Measurements from ENCODE around the gene CACNA2D3. TPM values are rescaled to one million over a fixed set of nuclear protein-coding genes. Genes with fewer than 3 reads are reported as not detected.
A peak's percentile ranks its signal among the peaks of the same experiment; 100 is the strongest.

Gene CACNA2D3
- total RNA-seq, 1 experiment from 2014 or later, result 1.6 TPM

GRCh38 chr3:54918516-54918915 is 796.2 kb downstream of the CACNA2D3 start:
- Histone ChIP-seq H3K4me3 (ENCODE audit: insufficient read depth, low read depth, low read length) (no peak overlapping the region), H3K27me3 (ENCODE audit: control insufficient read depth, insufficient read depth, low read length) (no peaks in the 10 kb centered on the region), H3K36me3 (replicated peaks; ENCODE audit: control insufficient read depth, insufficient read depth, low read length) (no peaks in the 10 kb centered on the region)
- DNase-seq, result no peak

GRCh38 chr3:54928046-54928770 is 805.9 kb downstream of the CACNA2D3 start, which contains the start of gene LRTM1:
TSS of gene LRTM1 (minus strand) at chr3:54928059. CDS start at chr3:54927911, 148 bp downstream.
- no peak within 1 kb of the TSS for H3K4me3 ChIP-seq (ENCODE audit: insufficient read depth, low read depth, low read length)
- no peaks in the 10 kb centered on the region for H3K36me3 ChIP-seq (replicated peaks; ENCODE audit: control insufficient read depth, insufficient read depth, low read length)
- DNase-seq, result no peak
- no peaks in the 10 kb centered on the region for H3K27me3 ChIP-seq (ENCODE audit: control insufficient read depth, insufficient read depth, low read length)

DNA sequence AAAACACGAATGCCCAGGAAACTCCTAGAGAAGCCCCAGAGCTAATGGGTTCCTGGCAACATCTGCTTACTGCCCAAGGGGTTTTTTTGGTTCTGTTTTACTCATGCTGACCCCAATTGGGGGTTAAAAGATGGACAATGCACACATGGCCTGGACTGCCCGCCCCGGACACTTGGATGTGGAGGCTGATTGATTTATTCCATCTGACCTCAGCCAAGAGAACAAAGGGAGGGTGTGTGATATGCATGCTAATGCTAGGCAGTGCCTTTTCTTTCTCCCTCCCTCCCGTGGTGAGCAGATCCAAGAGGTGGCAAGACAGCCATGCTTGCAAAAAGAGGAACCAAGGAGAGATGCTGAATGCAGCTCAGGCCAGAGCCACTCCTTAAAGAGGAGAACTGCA is 808.8 kb downstream of the CACNA2D3 start:
- H3K4me3 ChIP-seq (ENCODE audit: insufficient read depth, low read depth, low read length), result no peak overlapping the region
- H3K36me3 ChIP-seq (replicated peaks; ENCODE audit: control insufficient read depth, insufficient read depth, low read length), result no peaks in the 10 kb centered on the region
- DNase-seq, result no peak
- H3K27me3 ChIP-seq (ENCODE audit: control insufficient read depth, insufficient read depth, low read length), result no peaks in the 10 kb centered on the region

GRCh38 chr3:54932606-54933005 is 810.3 kb downstream of the CACNA2D3 start:
- H3K36me3 ChIP-seq (replicated peaks; ENCODE audit: control insufficient read depth, insufficient read depth, low read length), result no peaks in the 10 kb centered on the region
- no peak overlapping the region for H3K4me3 ChIP-seq (ENCODE audit: insufficient read depth, low read depth, low read length)
- H3K27me3 ChIP-seq (ENCODE audit: control insufficient read depth, insufficient read depth, low read length), result no peaks in the 10 kb centered on the region
- DNase-seq, result no peak

- no peaks in the 10 kb centered on the region for H3K27me3 ChIP-seq (ENCODE audit: control insufficient read depth, insufficient read depth, low read length)
- H3K36me3 ChIP-seq (replicated peaks; ENCODE audit: control insufficient read depth, insufficient read depth, low read length), result no peaks in the 10 kb centered on the region
- no peak for DNase-seq
- H3K4me3 ChIP-seq (ENCODE audit: insufficient read depth, low read depth, low read length), result no peak overlapping the region
Observed at GRCh38 chr3:54935869-54936268, 813.5 kb downstream of the CACNA2D3 start.

GRCh38 chr3:54936561-54936960 is 814.2 kb downstream of the CACNA2D3 start:
- Histone ChIP-seq H3K27me3 (ENCODE audit: control insufficient read depth, insufficient read depth, low read length) (no peaks in the 10 kb centered on the region), H3K36me3 (replicated peaks; ENCODE audit: control insufficient read depth, insufficient read depth, low read length) (no peaks in the 10 kb centered on the region), H3K4me3 (ENCODE audit: insufficient read depth, low read depth, low read length) (no peak overlapping the region)
- DNase-seq, result no peak

GRCh38 chr3:54939557-54940300 is 817.4 kb downstream of the CACNA2D3 start:
- Histone ChIP-seq H3K4me3 (ENCODE audit: insufficient read depth, low read depth, low read length) (no peak overlapping the region), H3K36me3 (replicated peaks; ENCODE audit: control insufficient read depth, insufficient read depth, low read length) (no peaks in the 10 kb centered on the region), H3K27me3 (ENCODE audit: control insufficient read depth, insufficient read depth, low read length) (no peaks in the 10 kb centered on the region)
- DNase-seq, result no peak

DNA sequence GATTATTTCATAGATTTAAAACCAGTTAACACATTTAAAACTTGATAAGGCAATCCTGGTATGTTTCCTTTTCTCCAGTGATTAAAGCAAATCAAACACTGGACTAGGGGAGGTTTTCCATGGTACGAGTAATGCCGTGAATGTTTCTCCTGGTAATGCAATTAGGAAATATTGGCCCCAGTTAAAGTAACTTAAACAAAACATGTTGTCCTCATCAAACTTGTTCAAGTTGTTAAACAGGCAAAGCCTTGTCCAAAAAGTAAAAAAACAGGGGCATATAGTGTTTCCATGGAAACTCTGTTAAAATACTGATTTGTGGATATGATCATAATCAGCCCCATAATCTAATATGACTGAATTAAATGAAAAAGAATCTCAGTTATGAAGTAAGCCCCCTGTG is 818.6 kb downstream of the CACNA2D3 start:
- DNase-seq, result no peak
- Histone ChIP-seq H3K27me3 (ENCODE audit: control insufficient read depth, insufficient read depth, low read length) (no peaks in the 10 kb centered on the region), H3K4me3 (ENCODE audit: insufficient read depth, low read depth, low read length) (no peak overlapping the region), H3K36me3 (replicated peaks; ENCODE audit: control insufficient read depth, insufficient read depth, low read length) (no peaks in the 10 kb centered on the region)

DNA sequence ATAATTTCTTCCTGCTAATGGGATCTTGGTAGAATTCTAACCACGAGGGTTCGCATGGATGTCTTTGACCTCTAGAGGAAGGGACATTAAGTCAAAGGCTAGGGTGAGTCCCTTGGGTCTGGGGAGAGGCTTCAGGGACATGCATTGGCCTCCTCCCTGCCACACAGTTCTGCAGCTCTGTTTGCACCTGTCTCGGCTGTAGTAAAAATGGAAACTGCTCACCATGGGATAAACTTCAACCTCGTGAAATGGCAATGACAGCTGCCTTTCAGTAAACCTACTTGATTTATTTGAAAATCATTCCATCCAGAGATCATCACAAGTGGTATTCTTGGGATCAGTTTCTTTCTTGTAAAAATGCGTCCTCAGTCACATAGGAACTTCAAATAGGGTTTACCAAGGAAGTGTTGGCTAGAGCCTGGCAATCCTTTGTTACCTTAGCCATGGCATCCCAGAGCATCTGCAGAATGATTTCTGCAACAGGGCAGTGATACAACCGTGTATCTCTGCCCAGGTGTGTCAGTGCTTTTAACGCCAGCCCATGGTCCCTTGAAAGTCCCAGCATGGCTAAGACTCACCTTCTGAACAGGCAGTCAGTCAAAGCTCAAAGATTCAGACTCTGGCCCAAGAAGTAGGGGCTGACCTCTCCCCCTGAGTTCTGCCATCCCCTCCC is 819.5 kb downstream of the CACNA2D3 start:
- Histone ChIP-seq H3K27me3 (ENCODE audit: control insufficient read depth, insufficient read depth, low read length) (no peaks in the 10 kb centered on the region), H3K36me3 (replicated peaks; ENCODE audit: control insufficient read depth, insufficient read depth, low read length) (no peaks in the 10 kb centered on the region), H3K4me3 (ENCODE audit: insufficient read depth, low read depth, low read length) (no peak overlapping the region)
- DNase-seq, result no peak

- Histone ChIP-seq H3K27me3 (ENCODE audit: control insufficient read depth, insufficient read depth, low read length) (no peaks in the 10 kb centered on the region), H3K36me3 (replicated peaks; ENCODE audit: control insufficient read depth, insufficient read depth, low read length) (no peaks in the 10 kb centered on the region), H3K4me3 (ENCODE audit: insufficient read depth, low read depth, low read length) (no peak overlapping the region)
- no peak for DNase-seq
Observed at GRCh38 chr3:54949491-54950044, 827.2 kb downstream of the CACNA2D3 start.

- no peak for DNase-seq
- H3K4me3 ChIP-seq (ENCODE audit: insufficient read depth, low read depth, low read length), result no peak overlapping the region
- H3K27me3 ChIP-seq (ENCODE audit: control insufficient read depth, insufficient read depth, low read length), result no peaks in the 10 kb centered on the region
- H3K36me3 ChIP-seq (replicated peaks; ENCODE audit: control insufficient read depth, insufficient read depth, low read length), result no peaks in the 10 kb centered on the region
Observed at GRCh38 chr3:54950391-54951003, 828.1 kb downstream of the CACNA2D3 start.

- DNase-seq, result peak; percentile 68
- Histone ChIP-seq H3K36me3 (replicated peaks; ENCODE audit: control insufficient read depth, insufficient read depth, low read length) (no peaks in the 10 kb centered on the region), H3K4me3 (ENCODE audit: insufficient read depth, low read depth, low read length) (no peak overlapping the region), H3K27me3 (ENCODE audit: control insufficient read depth, insufficient read depth, low read length) (no peaks in the 10 kb centered on the region)
Observed at GRCh38 chr3:54951405-54951804, 829.1 kb downstream of the CACNA2D3 start.

- no peak for DNase-seq
- Histone ChIP-seq H3K36me3 (replicated peaks; ENCODE audit: control insufficient read depth, insufficient read depth, low read length) (no peaks in the 10 kb centered on the region), H3K27me3 (ENCODE audit: control insufficient read depth, insufficient read depth, low read length) (no peaks in the 10 kb centered on the region), H3K4me3 (ENCODE audit: insufficient read depth, low read depth, low read length) (no peak overlapping the region)
Observed at GRCh38 chr3:54954022-54954421, 831.7 kb downstream of the CACNA2D3 start.

- Histone ChIP-seq H3K27me3 (ENCODE audit: control insufficient read depth, insufficient read depth, low read length) (no peaks in the 10 kb centered on the region), H3K4me3 (ENCODE audit: insufficient read depth, low read depth, low read length) (no peak overlapping the region), H3K36me3 (replicated peaks; ENCODE audit: control insufficient read depth, insufficient read depth, low read length) (no peaks in the 10 kb centered on the region)
- DNase-seq, result no peak
Observed at GRCh38 chr3:54954521-54954920, 832.2 kb downstream of the CACNA2D3 start.

All from H7 (cell line).